H1 (cell line): Measurements from ENCODE around the gene ADRA2C. TPM values are rescaled to one million over a fixed set of nuclear protein-coding genes. Genes with fewer than 3 reads are reported as not detected.

Experiments
- CTCF ChIA-PET: fragments of 300-600 bp; sonication (Branson Sonifier 250); formaldehyde crosslinking; loops from one replicate; lab custom pipeline; 2021; ENCODE audit not compliant: partially characterized antibody; lab: Charles Lee
- POLR2A ChIA-PET: fragments of 300-600 bp; sonication (Branson Sonifier 250); formaldehyde crosslinking; loops from one replicate; lab custom pipeline; 2021; ENCODE audit warnings: inconsistent platforms; ENCODE audit not compliant: partially characterized antibody; lab: Charles Lee
- DNase-seq, 2 experiments: peaks; one replicate each; pipeline versions ENCODE4 v3.0.0 to v3.0.0-alpha.2; 2010 to 2022; ENCODE audit warnings: low spot score in 2 of 2, low read depth in 1 of 2, mixed read lengths in 1 of 2
- FAIRE-seq: peaks from 2 replicates; lab custom pipeline; 2011; peaks lifted over from hg19 to GRCh38; lab: Jason Lieb, UNC
- H2AFZ ChIP-seq: 2 replicates; pipeline ENCODE4 v1.8.1; 2012; ENCODE audit warnings: low read length, inconsistent platforms
- H2AK5ac ChIP-seq: 2 replicates; pipeline ENCODE4 v1.6.1; 2013; ENCODE audit warnings: low read depth, low read length
- H2BK120ac ChIP-seq: replicated peaks from 2 replicates; pipeline ENCODE3; 2013; ENCODE audit warnings: low read depth, low read length, inconsistent platforms
- H2BK12ac ChIP-seq: 2 replicates; pipeline ENCODE4 v1.6.1; 2013; ENCODE audit warnings: low read depth, low read length
- H2BK15ac ChIP-seq: 2 replicates; pipeline ENCODE4 v1.6.1; 2013; ENCODE audit warnings: low read length
- H2BK20ac ChIP-seq: 2 replicates; pipeline ENCODE4 v1.6.1; 2013; ENCODE audit warnings: low read length
- H2BK5ac ChIP-seq: 2 replicates; pipeline ENCODE4 v1.6.1; 2013; ENCODE audit warnings: low read depth, low read length
- H3K14ac ChIP-seq: 2 replicates; pipeline ENCODE4 v1.6.1; 2013; ENCODE audit warnings: inconsistent platforms; ENCODE audit not compliant: insufficient read length
- H3K18ac ChIP-seq: 2 replicates; pipeline ENCODE4 v1.6.1; 2013; ENCODE audit warnings: low read length; ENCODE audit errors: extremely low read depth
- H3K23ac ChIP-seq: 2 replicates; pipeline ENCODE4 v1.6.1; 2013; ENCODE audit warnings: inconsistent platforms; ENCODE audit not compliant: insufficient read length
- H3K23me2 ChIP-seq: 2 replicates; pipeline ENCODE4 v1.6.1; 2013; ENCODE audit warnings: low read depth, low read length
- H3K27ac ChIP-seq: 2 replicates; pipeline ENCODE4 v1.6.1; 2011; ENCODE audit warnings: low read depth, low read length, inconsistent platforms
- H3K27me3 ChIP-seq, 4 experiments: replicated peaks in 1 of 4; 1 replicate in 1 of 4; 2 replicates in 3 of 4; pipeline versions ENCODE4 v1.6.1 to v1.8.1; 2011 to 2013; ENCODE audit warnings: low read length in 3 of 4, mild to moderate bottlenecking in 3 of 4, inconsistent platforms in 2 of 4, mixed read lengths in 2 of 4, moderate library complexity in 1 of 4; ENCODE audit not compliant: control insufficient read depth in 3 of 4, insufficient read depth in 3 of 4; ENCODE audit errors: extremely low read depth in 1 of 4
- H3K36me3 ChIP-seq, 4 experiments: 2 replicates each; pipeline versions ENCODE4 v1.6.1 to v1.8.1; 2011 to 2013; ENCODE audit warnings: mild to moderate bottlenecking in 4 of 4, low read length in 3 of 4, moderate library complexity in 2 of 4, control low read depth in 1 of 4, inconsistent platforms in 1 of 4; ENCODE audit not compliant: insufficient read depth in 4 of 4, control insufficient read depth in 2 of 4
- H3K4ac ChIP-seq: replicated peaks from 2 replicates; pipeline ENCODE3; 2013; ENCODE audit warnings: low read length, low read depth, mixed read lengths, inconsistent platforms; ENCODE audit not compliant: insufficient read length
- H3K4me1 ChIP-seq, 4 experiments: replicated peaks in 1 of 4; 1 replicate in 1 of 4; 2 replicates in 3 of 4; pipeline versions ENCODE4 v1.6.1 to v1.8.1; 2011 to 2013; ENCODE audit warnings: low read length in 3 of 4, inconsistent platforms in 2 of 4, mixed read lengths in 1 of 4; ENCODE audit not compliant: insufficient read depth in 4 of 4, control insufficient read depth in 3 of 4
- H3K4me2 ChIP-seq, 2 experiments: 2 replicates each; pipeline versions ENCODE4 v1.6.1 to v1.8.1; 2011 to 2013; ENCODE audit warnings: low read depth in 2 of 2, low read length in 2 of 2, control low read depth in 1 of 2, inconsistent platforms in 1 of 2, mild to moderate bottlenecking in 1 of 2; ENCODE audit not compliant: insufficient read depth in 1 of 2
- H3K4me3 ChIP-seq, 4 experiments: fragments of 200-600, 300-600 bp in 1 of 4; sonication (generic), shearing (Covaris generic), sonication (Bioruptor Twin) in 1 of 4; 2 replicates each; pipeline versions ENCODE4 v1.5.1 to v1.8.1; 2011 to 2016; ENCODE audit warnings: low read length in 4 of 4, low read depth in 3 of 4, control low read depth in 2 of 4, inconsistent platforms in 2 of 4, mild to moderate bottlenecking in 2 of 4, mixed read lengths in 1 of 4, moderate library complexity in 1 of 4; ENCODE audit not compliant: insufficient read depth in 2 of 4; ENCODE audit errors: extremely low read depth in 1 of 4
- H3K56ac ChIP-seq: replicated peaks from 2 replicates; pipeline ENCODE3; 2013; ENCODE audit warnings: low read depth, mild to moderate bottlenecking, mixed read lengths, low read length, inconsistent platforms; ENCODE audit not compliant: insufficient read length
- H3K79me1 ChIP-seq: 2 replicates; pipeline ENCODE4 v1.6.1; 2013; ENCODE audit warnings: low read depth, low read length, control low read depth
- H3K79me2 ChIP-seq, 2 experiments: 2 replicates each; pipeline versions ENCODE4 v1.6.1 to v1.8.1; 2012 to 2013; ENCODE audit warnings: low read length in 2 of 2, mild to moderate bottlenecking in 2 of 2, inconsistent platforms in 1 of 2; ENCODE audit not compliant: insufficient read depth in 2 of 2, control insufficient read depth in 1 of 2
- H3K9ac ChIP-seq, 4 experiments: replicated peaks in 1 of 4; 1 replicate in 1 of 4; 2 replicates in 3 of 4; pipeline versions ENCODE4 v1.6.1 to v1.8.1; 2011 to 2013; ENCODE audit warnings: low read depth in 3 of 4, low read length in 3 of 4, control low read depth in 2 of 4, mild to moderate bottlenecking in 2 of 4, moderate library complexity in 2 of 4, inconsistent platforms in 1 of 4; ENCODE audit errors: extremely low read depth in 1 of 4
- H3K9me3 ChIP-seq, 2 experiments: 2 replicates each; pipeline versions ENCODE4 v1.6.1 to v1.8.1; 2012 to 2013; ENCODE audit warnings: mild to moderate bottlenecking in 2 of 2, moderate library complexity in 2 of 2, control low read depth in 1 of 2, inconsistent platforms in 1 of 2, low read depth in 1 of 2, low read length in 1 of 2, mixed read lengths in 1 of 2; ENCODE audit not compliant: insufficient read depth in 2 of 2
- H4K20me1 ChIP-seq, 2 experiments: replicated peaks in 1 of 2; 2 replicates each; pipeline versions ENCODE3 to v1.8.1; 2011 to 2013; ENCODE audit warnings: inconsistent platforms in 2 of 2, low read length in 2 of 2, mild to moderate bottlenecking in 1 of 2; ENCODE audit not compliant: insufficient read depth in 2 of 2, control insufficient read depth in 1 of 2
- H4K5ac ChIP-seq: 2 replicates; pipeline ENCODE4 v1.6.1; 2013; ENCODE audit warnings: low read length, low read depth, mixed read lengths, inconsistent platforms; ENCODE audit not compliant: insufficient read length
- H4K8ac ChIP-seq: 2 replicates; pipeline ENCODE4 v1.8.0; 2013; ENCODE audit warnings: mild to moderate bottlenecking, moderate library complexity, low read length, inconsistent platforms; ENCODE audit not compliant: insufficient read depth; ENCODE audit errors: extremely low read depth
- H4K91ac ChIP-seq: replicated peaks from 2 replicates; pipeline ENCODE3; 2013; ENCODE audit warnings: low read length, mixed read lengths, inconsistent platforms; ENCODE audit not compliant: insufficient read length
- KDM4A ChIP-seq: IDR thresholded peaks from one replicate; pipeline ENCODE4 v1.7.1; 2012; ENCODE audit warnings: low read depth, mild to moderate bottlenecking, moderate library complexity, low read length, inconsistent platforms; ENCODE audit not compliant: severe bottlenecking
- RBBP5 ChIP-seq: IDR thresholded peaks from 2 replicates; pipeline ENCODE4 v1.7.1; 2012; ENCODE audit warnings: low read depth, mild to moderate bottlenecking, inconsistent platforms, low read length, moderate library complexity, borderline replicate concordance
- SAP30 ChIP-seq: fragments of 300-600 bp; sonication (generic); IDR thresholded peaks from 2 replicates; pipeline ENCODE4 v1.7.1; 2012; ENCODE audit warnings: low read length, moderate library complexity, mild to moderate bottlenecking, inconsistent platforms; ENCODE audit not compliant: insufficient read depth, insufficient replicate concordance
- SIX5 ChIP-seq: IDR thresholded peaks from 2 replicates; pipeline ENCODE4 v1.6.1; 2011; ENCODE audit warnings: mild to moderate bottlenecking, low read depth, low read length
- USF2 ChIP-seq: IDR thresholded peaks from 2 replicates; pipeline ENCODE4 v1.6.1; 2011; ENCODE audit warnings: low read length, improper control_type of control experiment
- WGBS, 2 experiments: shearing (Covaris generic) in 1 of 2; methylation state at CpG; one replicate each; pipeline versions ENCODE4 v1.1.6 to v1.1.7; 2013 to 2015; ENCODE audit warnings: low lambda C conversion rate in 2 of 2, mixed read lengths in 2 of 2, inconsistent platforms in 1 of 2, low coverage in 1 of 2, missing lambda C conversion rate in 1 of 2; ENCODE audit not compliant: insufficient replicate concordance in 2 of 2, insufficient coverage in 1 of 2, insufficient read length in 1 of 2; ENCODE audit errors: extremely low coverage in 1 of 2, missing lambda C conversion rate in 1 of 2; 5-methylcytosine and 5-hydroxymethylcytosine counted together
- polyA plus RNA-seq, 7 experiments: library from polyadenylated mRNA; depleted of rRNA in 3 of 7; stranded (reverse) in 5 of 7; unstranded in 2 of 7; fragments of >200 nt in 5 of 7; fragments of 200-250 nt in 2 of 7; gene quantifications; 1 replicate in 5 of 7; 2 replicates in 1 of 7; 4 replicates in 1 of 7; pipeline versions ENCODE4 v1.2.1 to v1.2.3, GENCODE V29; 2011 to 2013; ENCODE audit warnings: missing spikeins in 2 of 7, mixed read lengths in 2 of 7
- total RNA-seq: library from RNA; stranded (reverse); fragmentation: NEBNext Ultra II Directional; extraction: Animal tissue kit (Norgen Biotek cat#: 25700); gene quantifications from 2 replicates; pipeline ENCODE4 v1.2.1, GENCODE V29; 2021

The ADRA2C gene
- total and polyA plus RNA-seq, 2 of the 8 experiments (the other 6 are each of a cell fraction or from before 2014, with no cell fraction given) = 14.6 to 14.8 TPM

GRCh38 chr4:3797831-3798790, 31.9 kb downstream of the ADRA2C start:
- no peak overlapping the region for H3K23ac ChIP-seq
- H4K8ac ChIP-seq = no peak overlapping the region
- POLR2A ChIA-PET = no interaction called here
- H3K4me1 ChIP-seq = peaks cover 4 to 13% (median 6%) of the 10 kb centered on the region in 4 experiments; a peak in 6 of 7 replicates
- H2AK5ac ChIP-seq = no peak overlapping the region
- H2BK5ac ChIP-seq = no peak overlapping the region
- no peak overlapping the region for H3K56ac ChIP-seq
- H3K14ac ChIP-seq = no peak overlapping the region
- no peaks in the 10 kb centered on the region for H3K27me3 ChIP-seq
- H4K20me1 ChIP-seq = no peaks in the 10 kb centered on the region
- no peaks in the 10 kb centered on the region for H3K79me1 ChIP-seq
- no peak overlapping the region for H3K4me2 ChIP-seq
- H3K9ac ChIP-seq = no peak overlapping the region
- H2AFZ ChIP-seq = no peak overlapping the region
- H2BK20ac ChIP-seq = no peak overlapping the region
- no peak overlapping the region for H2BK12ac ChIP-seq
- no peak overlapping the region for H3K27ac ChIP-seq
- H3K9me3 ChIP-seq = peaks cover 6 to 7% of the 10 kb centered on the region in 2 experiments; a peak in 2 of 4 replicates
- no peak overlapping the region for H4K91ac ChIP-seq
- H4K5ac ChIP-seq = no peak overlapping the region
- H3K4ac ChIP-seq = no peak overlapping the region
- no peak overlapping the region for H2BK120ac ChIP-seq
- H3K4me3 ChIP-seq = no peak overlapping the region
- FAIRE-seq = no peak
- no peaks in the 10 kb centered on the region; a peak in 1 of 8 replicates for H3K36me3 ChIP-seq
- CTCF ChIA-PET = interaction anchor here (0.8 to 1.9 kb wide), 7 partner anchors 8 to 145 kb away, joined by 3 to 8 read pairs (median 4); no protein-coding TSS in a partner anchor
- TF ChIP-seq USF2 = no peak
- no peak for TF ChIP-seq KDM4A
- no peak for TF ChIP-seq SIX5
- TF ChIP-seq SAP30 = no peak
- no peak for TF ChIP-seq RBBP5
- TF ChIP-seq, all 59 proteins: peak for 0
- no peak for DNase-seq
- Histone ChIP-seq H2BK15ac (no peak overlapping the region), H3K79me2 (no peaks in the 10 kb centered on the region), H3K18ac (no peak overlapping the region), H3K23me2 (no peaks in the 10 kb centered on the region)
- WGBS, 2 experiments = 90% methylated on average over 25 of the region's 28 CpGs; no CpG with 5 or more reads in 1 of the 2 experiments
